ENCODE data around the gene RAP1B.

DNA sequence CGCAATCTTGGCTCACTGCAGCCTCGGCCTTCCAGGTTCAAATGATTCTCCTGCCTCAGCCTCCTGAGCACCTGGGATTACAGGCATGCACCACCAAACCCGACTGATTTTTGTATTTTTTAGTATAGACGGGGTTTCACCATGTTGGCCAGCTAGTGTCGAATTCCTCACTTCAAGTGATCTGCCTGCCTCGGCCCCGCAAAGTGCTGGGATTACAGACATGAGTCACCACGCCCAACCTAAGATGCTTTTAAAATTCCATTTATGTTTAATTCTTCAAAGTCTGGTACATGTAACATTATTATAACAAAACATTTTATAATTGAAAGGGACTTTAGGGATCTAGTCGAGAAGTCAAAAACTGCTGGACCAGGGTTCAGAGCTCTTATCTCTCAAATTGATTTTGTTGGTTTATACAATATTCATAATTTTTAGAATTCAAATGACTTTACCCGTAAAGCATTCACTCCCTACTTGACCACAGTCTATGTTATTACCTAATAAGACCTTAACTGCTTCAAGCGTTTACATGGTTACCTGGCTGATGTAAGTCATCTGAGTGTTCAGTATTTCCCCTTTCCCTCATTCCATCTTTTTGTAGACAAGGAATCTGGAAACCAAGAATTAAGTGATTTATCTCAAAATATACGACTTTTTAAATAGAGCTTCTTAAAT, 28.2 kb downstream of the RAP1B start:
- TF ChIP-seq CTCF (IDR thresholded peaks at IDR 0.05) (no peak), POLR2A (IDR thresholded peaks at IDR 0.05) (no peak)

All from ovary (tissue), 3 donors.